Measurements from ENCODE around the gene CRYL1.
A peak's percentile ranks its signal among the peaks of the same experiment; 100 is the strongest.

Gene CRYL1

DNA sequence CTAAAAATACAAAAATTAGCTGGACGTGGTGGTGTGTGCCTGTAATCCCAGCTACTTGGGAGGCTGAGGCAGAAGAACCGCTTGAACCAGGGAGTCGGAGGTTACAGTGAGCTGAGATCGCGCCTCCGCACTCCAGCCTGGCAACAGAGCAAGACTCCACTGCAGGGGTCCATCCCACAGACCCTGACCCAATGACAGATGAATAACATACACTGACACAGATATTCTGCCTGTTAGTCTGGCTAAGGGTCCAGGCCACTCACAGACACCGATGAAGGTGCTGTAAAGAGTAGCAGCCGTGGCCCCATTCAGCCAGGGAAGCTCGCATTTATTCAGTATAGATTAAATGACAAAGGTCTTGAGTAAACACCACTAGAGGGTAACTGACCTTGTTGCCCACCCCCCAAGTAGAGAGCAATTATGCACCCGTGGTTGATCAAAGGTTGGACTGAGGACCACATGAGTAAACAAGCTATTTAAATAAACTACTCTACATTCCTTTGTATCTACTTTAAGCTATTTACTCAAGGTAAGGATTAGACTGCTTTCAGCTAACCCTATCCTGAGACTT lies 8.5 kb upstream of the CRYL1 start:
- no peak for DNase-seq (ENCODE audit: low read depth, low spot score)
- H3K27ac ChIP-seq = no peak overlapping the region

DNA sequence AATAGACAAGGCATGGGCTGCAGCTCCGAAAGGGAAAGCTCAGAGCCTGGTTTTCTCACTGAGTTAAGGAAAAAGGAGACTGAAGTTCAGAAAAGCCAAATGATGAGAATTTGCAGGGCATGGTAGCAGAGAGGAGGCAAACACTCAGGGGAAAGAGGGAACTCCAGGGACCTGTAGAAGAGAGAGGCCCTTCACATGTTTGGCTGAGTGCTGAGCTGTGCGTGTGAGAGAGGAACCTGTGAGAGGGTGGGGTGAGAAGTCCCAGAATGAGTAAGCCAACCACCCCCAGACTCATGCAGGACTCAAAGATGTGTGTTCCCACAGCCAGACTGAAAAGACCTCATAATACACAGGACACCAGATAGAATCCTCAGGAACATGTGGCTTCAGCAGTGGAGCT lies 2.8 kb upstream of the CRYL1 start:
- H3K27ac ChIP-seq = no peak overlapping the region
- no peak for DNase-seq (ENCODE audit: low read depth, low spot score)

DNA sequence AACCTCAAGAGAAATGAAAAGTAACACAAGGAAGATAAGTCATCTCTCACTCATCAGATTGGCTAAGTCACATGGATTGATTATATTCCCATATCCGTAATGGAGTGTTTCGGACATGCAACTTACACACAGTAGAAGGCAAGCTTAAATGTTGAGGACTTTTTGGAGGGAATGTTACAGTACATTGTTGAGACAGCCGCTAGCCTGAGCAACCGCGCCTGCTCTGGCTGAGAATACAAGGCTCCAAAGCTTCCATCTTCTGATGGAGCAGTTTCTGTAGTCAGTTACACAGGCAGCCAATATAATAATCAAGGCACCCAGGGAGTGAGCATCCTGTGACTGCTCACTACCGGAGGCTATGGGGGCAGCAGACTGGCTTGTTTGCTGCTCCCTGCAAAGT lies 1.0 kb upstream of the CRYL1 start:
- no peak for DNase-seq (ENCODE audit: low read depth, low spot score)
- peak overlapping the region; percentile 84 for H3K27ac ChIP-seq

DNA sequence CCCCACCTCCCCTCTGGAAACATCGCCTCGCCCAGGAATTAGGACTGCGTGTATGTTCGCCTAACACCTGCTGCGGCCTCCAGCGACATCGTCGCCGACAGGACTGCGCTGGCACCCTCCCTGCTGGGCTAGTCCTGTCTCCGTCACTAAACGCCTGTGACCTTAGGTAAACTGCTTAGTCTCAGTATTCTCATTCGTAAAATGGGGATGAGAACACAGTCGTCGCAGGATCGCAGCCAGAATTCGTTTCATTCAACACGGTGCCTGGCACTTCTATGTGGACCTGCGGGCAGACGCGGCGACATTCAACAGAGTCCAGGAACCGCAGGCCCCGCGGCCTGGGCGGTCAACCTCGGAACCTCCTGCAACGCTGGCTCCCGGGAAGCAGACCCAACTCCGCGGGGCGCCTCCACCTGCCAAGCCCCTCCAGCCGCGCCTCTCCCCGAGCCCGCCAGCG lies 485 bp downstream of the CRYL1 start:
- no peak for DNase-seq (ENCODE audit: low read depth, low spot score)
- peak overlapping the region; percentile 84 for H3K27ac ChIP-seq

DNA sequence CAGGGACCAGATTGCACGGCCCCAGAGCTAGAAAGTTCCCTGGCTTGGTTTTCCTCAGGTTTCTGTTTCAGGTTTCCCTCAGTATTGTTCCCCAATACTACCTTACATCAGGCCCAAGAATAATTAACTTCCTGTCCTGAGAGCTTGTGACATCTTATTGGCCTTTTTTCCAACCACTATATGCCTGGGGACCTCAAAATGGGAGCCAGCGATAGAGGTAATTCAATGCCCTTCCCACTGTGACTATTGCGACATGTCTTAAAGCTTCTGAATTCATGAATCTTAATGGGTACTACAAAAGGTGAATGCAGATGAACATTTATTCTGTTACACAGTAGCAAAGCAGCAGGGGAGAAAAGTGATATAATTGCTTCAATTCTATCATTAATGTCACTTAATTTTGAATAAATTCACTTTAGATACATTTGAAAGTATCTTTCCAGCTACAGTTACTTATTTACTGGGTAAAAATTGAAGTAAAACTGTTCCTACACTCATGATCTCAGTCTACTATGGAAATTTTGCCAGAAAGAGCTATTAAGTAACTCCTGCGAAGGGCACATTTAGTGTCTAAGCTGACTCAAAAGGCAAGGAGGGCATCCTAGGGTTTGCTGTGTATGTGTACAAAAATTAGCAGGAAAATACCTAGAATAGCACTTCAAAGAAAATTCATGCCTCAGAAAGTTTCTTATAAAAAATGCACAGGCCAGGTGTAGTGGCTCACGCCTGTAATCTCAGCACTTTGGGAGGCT lies 4.1 kb downstream of the CRYL1 start:
- H3K27ac ChIP-seq = no peak overlapping the region
- no peak for DNase-seq (ENCODE audit: low read depth, low spot score)

DNA sequence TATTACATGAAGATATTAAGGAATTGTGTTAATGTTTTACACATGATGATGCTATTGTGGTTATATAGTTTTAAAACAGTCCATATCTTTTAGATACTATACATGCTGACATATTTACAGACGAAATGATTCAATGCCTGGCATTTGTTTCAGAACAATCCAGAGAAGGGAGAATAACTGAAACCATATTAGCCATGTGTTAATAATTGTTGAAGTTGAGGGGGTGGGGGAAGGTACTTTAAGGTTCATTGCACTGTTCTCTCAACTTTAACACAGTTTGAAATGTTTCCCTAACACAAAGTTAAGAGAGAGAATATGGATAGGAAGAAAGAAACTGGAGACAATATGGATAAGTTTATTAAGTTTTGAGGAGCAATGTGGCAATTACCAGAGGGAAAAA lies 5.8 kb downstream of the CRYL1 start:
- no peak overlapping the region for H3K27ac ChIP-seq
- DNase-seq (ENCODE audit: low read depth, low spot score) = no peak

DNA sequence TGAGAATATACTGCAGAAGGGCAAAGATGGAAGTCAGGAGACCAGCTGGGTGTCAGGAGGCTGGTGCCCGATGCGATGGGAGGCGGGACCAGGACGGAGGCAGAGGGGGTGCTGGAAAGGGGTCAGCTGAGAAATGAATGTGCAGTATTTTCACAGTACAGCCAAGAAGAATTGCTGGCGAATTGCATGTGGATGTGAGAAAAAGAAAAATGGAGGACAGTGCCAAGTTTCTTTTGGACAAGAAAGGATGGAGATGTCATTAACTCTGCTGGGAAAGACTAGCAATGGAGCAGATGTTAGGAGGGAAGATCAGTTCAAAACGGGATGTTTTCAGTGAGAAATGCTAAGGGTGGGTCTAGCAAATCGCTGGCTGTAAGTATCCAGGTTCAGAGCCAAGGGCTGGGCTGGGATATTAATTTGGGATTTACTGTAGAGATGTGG lies 7.0 kb downstream of the CRYL1 start:
- no peak overlapping the region for H3K27ac ChIP-seq
- DNase-seq (ENCODE audit: low read depth, low spot score) = no peak

DNA sequence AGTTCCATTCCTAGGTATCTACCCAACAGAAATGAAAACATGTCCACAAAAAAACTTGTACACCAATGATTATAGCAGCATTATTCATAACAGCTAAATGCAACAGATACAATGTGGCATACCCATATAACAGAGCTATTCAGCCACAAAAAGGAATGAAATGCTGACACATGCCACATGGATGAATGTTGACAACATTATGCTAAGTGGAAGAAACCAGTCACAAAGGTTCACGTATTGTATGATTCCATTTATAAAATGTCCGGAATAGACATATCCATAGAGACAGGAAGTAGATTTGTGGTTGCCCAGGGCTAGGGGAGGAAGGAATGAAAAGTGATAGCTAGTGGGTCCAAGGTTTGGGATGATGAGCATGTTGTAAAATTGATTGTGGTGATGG lies 10.8 kb downstream of the CRYL1 start:
- no peak for DNase-seq (ENCODE audit: low read depth, low spot score)
- H3K27ac ChIP-seq = no peak overlapping the region

DNA sequence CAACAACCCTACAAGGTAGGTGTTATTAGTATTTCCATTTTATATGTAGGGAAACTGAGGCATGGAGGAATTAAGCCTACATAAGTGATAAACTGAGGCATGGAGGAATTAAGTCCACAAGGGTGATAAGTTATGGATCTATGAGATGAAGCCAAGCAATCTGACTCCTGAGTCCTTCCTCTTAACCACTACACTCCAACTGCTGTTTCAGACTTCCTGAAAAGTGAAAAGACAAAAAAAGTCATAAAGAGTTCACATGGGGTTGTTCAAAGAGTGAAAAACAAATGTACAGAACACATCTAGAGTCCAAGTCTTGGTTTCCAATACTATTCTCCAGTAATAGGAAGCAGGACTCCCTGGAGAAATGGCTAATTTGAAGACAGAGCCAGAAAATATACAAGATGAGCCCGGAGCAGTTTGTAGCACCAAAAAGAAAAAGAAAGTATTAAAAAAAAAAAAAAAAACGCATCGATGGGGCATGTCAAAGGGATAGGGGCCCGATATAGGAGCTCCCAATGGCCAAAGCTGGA lies 12.1 kb downstream of the CRYL1 start:
- no peak for DNase-seq (ENCODE audit: low read depth, low spot score)
- no peak overlapping the region for H3K27ac ChIP-seq

DNA sequence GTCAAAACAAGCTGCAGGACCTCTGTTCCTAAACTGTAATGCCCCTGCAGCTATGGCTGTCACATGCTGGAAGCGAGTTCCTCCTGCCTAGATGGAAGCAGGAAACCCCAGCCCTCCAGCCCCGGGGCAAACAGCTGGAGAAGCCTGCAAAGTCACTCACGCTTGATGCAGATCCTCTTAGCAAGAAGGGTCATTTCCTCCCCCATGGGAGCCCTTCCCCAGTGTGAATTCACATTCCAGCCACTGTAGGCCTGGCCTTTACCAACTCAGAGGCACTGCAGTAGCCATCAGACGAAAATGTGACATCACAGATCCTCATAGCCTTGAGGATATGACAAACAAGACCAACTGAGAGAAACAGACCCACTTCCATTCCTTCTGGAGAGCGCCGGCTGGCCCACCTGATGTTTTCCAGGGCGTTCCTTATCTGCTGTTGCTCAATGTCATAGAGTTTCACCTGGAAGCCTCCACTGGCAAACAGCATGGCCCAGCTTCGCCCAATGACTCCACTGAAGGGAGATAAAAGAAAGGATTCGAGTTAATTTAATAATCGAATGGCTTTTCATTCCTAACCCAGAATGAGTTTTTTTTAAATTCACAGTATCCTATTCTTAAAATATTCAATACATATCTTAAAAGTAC lies 13.5 kb downstream of the CRYL1 start:
- no peak overlapping the region for H3K27ac ChIP-seq
- no peak for DNase-seq (ENCODE audit: low read depth, low spot score)

DNA sequence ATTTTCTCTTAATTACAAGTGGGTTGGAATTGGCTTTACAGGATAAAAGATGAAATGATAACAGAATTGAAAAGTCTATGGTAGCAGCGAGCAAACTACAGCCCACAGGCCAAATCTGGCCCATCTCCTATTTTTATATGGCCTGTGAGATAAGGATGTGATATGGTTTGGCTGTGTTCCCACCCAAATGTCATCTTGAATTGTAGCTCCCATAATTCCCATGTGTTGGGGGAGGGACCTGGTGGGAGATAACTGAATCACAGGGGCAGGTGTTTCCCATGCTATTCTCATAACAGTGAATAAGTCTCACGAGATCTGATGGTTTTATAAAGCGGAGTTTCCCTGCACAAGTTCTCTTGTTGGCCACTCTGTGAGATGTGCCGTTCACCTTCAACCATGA lies 19.0 kb downstream of the CRYL1 start:
- no peak overlapping the region for H3K27ac ChIP-seq
- no peak for DNase-seq (ENCODE audit: low read depth, low spot score)

DNA sequence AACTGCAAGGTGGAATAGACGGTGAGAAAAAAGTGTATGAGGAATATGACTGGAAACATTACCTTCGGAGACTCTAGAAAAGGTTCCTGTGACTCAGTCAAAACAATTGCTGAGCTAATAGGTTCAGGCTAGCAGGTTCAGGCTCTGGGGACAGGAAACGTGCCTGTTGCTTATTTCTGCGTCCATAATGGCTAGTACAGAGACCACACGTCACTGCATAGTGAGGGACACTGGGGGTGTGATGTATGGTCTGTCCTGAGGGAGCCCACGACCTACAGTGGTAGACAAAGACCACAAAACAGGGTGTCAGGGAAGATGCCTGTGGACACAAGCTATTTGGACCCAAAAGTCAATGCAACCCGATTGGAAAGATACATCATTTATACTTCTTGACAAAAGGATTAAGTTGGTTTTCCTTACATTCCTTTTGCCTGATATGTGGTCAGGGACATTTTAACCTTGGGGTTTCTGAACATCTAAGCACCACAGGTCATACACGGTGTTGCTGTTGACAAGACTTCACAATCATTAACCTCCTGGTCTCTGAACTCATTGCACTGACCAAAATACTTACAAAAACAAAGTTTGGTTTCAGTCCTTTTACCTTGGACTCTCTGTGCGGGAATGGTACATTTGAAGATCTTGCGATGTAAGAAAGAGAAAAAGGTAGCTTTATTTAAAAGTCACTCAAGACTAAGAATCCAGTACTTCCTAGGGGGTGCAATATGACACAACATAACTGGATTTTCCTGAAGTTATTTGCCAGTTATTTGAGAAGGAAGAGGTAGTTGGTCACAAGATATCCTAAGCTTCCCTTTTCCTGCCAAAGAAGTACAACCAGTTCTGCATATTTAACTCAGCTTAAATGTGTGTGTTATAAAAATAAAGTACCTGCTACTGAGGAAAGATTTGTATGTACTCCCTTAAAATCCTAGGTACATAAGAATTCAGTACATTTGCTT lies 20.0 kb downstream of the CRYL1 start:
- H3K27ac ChIP-seq = no peak overlapping the region
- DNase-seq (ENCODE audit: low read depth, low spot score) = no peak

DNA sequence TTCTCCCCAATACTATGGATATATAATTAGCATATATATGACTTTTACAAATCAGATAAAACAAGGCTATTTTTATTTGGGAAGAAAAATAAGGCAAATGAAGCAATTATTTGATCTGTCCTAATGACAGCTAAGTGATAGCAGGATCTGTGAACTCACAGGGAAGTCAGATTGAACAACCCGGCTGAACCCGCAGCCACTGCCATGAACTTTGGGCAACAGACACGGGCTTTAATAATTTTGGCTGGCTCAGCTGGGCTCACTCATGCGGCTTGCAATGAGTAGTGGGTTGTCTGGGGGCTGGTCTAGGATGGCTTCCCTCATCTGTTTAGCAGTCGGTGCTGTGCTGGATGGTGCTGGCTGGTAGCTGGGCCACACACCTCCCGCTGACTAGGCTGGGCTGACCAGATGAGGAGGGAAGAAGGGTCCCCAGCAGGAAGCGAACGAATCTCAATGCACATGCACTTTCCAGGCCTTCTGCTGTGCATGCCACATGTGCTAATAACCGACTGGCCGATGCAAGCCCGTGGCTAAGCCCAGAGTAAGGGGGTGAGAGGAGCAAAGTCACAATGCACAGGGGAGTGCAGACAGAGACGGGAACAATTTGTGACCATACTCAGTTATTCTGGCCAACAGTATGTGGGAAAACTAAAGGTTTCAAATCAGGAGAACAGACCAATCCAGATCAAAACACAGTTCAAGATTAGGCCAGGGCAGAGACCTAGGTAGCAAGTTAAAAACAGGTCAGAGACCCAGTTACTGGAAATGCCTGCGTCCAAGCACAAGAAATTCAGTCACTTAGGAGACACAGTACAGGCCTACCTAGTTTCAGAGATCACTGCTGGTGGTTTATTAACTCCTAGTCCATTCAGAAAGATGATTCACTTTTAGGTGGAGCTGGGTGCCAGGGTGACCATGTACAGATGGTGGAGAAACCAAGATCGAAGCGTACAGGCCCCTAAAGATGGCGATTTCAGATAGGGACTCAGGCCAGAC lies 22.3 kb downstream of the CRYL1 start:
- DNase-seq (ENCODE audit: low read depth, low spot score) = no peak
- H3K27ac ChIP-seq = no peak overlapping the region

DNA sequence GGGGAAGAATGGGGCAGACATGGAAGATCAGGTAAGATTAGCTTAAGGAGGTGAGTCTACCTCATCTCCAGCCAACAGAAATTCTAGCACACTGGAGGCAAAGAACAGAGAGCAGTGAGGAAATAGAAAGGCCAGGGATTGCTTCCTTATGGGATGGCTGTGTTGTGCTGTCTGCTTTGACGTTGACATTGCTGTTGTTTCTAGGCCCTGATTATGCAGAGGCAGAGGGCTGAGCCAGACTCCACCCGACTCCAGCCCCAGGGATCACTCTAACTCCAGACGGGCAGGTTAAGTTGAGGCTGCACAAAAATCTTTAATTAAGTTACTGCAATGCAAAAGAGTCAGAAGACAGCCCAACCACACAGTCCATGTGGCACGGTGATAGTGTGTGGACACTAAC lies 24.1 kb downstream of the CRYL1 start:
- no peak for DNase-seq (ENCODE audit: low read depth, low spot score)
- H3K27ac ChIP-seq = no peak overlapping the region

DNA sequence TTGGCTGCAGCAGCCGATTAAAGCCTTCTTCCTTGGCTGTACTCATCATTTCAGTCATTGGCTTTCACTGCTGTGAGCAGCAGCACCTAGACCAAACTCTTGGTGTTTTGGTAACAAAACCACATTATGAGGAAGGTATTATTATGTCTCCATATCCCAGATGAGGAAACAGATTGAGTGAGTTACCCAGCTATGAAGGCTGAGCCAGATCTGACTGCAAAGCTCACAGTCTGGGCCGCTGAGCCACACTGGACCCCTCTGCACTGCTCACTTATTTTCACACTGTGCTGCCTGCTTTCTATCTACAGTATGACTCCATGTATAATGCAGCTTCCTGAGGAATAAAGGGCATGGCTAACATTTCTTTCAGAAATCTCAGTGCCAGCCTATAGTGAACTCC lies 24.5 kb downstream of the CRYL1 start:
- H3K27ac ChIP-seq = no peak overlapping the region
- DNase-seq (ENCODE audit: low read depth, low spot score) = no peak

DNA sequence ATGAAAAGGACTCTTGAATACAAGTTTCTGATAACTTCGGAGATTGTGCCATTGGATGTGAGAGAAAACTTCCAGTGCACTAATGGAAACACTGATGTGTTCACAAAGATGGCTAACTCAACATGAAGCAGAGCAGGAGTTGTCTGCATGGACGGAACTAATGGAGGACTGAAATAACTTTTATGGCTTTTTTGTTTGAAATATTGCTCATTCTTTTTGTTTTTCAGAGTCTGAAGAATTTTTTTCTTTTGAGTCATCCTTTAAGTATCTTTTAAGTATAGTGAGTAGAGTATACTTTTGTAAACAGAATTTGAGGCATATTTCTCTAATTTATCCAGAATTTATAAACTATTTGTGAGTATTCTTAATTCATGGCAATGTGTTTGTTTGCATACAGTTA lies 25.7 kb downstream of the CRYL1 start:
- no peak overlapping the region for H3K27ac ChIP-seq
- DNase-seq (ENCODE audit: low read depth, low spot score) = no peak

DNA sequence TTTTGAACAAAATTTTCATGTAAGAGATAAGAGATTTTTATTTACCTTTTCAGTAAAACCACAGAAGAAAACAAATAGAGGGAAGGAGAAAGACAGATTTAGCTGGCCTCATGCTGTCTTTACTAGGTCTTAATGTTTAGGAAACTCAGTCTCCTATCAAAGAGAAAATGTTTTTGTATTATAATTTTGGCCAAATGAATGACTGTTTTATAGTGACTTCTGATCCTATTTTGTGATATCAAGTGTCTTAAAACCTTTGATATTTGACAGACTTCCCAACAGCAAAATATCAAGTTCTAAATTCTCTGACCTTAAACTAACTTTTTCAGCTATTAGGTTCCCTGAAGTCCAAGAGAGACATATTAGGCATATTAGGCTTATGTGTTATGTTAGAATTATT lies 27.0 kb downstream of the CRYL1 start:
- DNase-seq (ENCODE audit: low read depth, low spot score) = no peak
- H3K27ac ChIP-seq = no peak overlapping the region

DNA sequence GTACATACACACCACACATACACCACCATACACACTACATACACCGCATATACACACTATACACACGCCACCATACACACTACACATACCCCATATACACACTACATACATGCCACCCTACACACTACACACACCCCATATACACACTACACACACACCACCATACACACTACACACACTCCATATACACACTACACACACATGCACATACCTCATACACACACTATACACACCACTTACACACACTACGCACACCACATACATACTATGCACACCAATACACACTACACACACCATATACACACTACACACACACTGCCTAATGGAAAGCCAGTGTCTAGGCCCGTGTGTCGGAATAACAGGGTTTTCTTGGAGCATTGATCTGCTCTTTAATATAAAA lies 27.5 kb downstream of the CRYL1 start:
- no peak overlapping the region for H3K27ac ChIP-seq
- no peak for DNase-seq (ENCODE audit: low read depth, low spot score)

Data from epithelial cell of prostate (primary cell).